ENCODE results near the gene ACAP3. TPM values are rescaled to one million over a fixed set of nuclear protein-coding genes. Genes with fewer than 3 reads are reported as not detected.

The ACAP3 gene
- total and polyA plus RNA-seq, 2 donors (not counting 3 experiments of a cell fraction or from before 2014, with no cell fraction given) = 27.8 to 39.0 TPM

DNA sequence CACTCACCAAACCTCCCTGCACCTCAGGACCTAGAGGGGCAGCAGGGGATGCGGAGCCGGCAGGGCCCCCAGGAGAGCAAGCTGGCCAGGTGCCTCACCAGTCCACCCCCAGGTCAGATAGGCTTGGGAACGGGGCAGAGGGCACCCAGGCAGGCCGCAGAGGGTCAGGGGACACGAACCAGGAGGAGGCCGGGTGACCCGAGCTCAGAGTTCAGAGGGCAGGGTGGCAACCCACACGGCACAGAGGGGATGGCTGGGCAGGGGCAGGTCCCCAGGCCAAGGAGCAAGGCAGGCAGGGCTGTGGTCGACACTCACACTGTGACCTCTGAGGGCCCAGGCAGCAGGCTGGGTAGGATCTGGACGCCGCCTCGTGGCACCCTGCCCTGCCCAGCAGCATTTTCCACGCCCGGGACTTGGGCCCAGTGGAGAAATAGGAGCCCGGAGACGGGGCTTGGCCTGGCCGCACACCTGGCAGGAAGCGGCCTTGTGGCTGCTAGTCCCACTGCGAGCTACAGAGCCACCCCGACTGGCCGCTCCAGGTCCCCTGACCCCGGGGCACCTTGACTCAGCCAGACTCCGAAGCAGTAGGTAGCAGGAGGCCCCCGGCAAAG, 36.2 kb upstream of the ACAP3 start:
- H2AFZ ChIP-seq (ENCODE audit: low read depth, low read length) = no peak overlapping the region
- H4K20me1 ChIP-seq (replicated peaks; ENCODE audit: control insufficient read depth, extremely low read depth, insufficient read depth, low read length) = no peaks in the 10 kb centered on the region
- FAIRE-seq (no peak), DNase-seq (ENCODE audit: low read depth, low spot score) (no peak)
- no peaks in the 10 kb centered on the region for H3K9me1 ChIP-seq (replicated peaks; ENCODE audit: control insufficient read depth, extremely low read depth, insufficient read depth, low read length)
- no peak overlapping the region for H3K27ac ChIP-seq (ENCODE audit: insufficient read depth, low read depth, low read length)
- H3K79me2 ChIP-seq (ENCODE audit: control insufficient read depth, insufficient read depth, low read length) = peaks cover 33% of the 10 kb centered on the region
- TF ChIP-seq FOS (IDR thresholded peaks at IDR 0.05; ENCODE audit: borderline replicate concordance, insufficient read depth, low read length) (no peak), EZH2 (IDR thresholded peaks at IDR 0.05; ENCODE audit: borderline replicate concordance, low read depth, low read length, severe bottlenecking) (no peak), GATA2 (IDR thresholded peaks at IDR 0.05; ENCODE audit: insufficient read depth, insufficient read length, low read depth, low read length) (no peak), JUN (IDR thresholded peaks at IDR 0.05; ENCODE audit: borderline replicate concordance, insufficient read depth, insufficient read length, low read depth) (no peak), POLR2AphosphoS5 (IDR thresholded peaks at IDR 0.05; ENCODE audit: insufficient read depth, low read depth, low read length) (no peak), MYC (IDR thresholded peaks at IDR 0.05; ENCODE audit: low read depth, low read length) (no peak), POLR2A (IDR thresholded peaks at IDR 0.05; ENCODE audit: low read depth, low read length) (no peak)
- TF ChIP-seq, protein P1, sequence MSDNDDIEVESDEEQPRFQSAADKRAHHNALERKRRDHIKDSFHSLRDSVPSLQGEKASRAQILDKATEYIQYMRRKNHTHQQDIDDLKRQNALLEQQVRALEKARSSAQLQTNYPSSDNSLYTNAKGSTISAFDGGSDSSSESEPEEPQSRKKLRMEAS (IDR thresholded peaks at IDR 0.05; ENCODE audit: insufficient read depth, insufficient read length) = no peak
- TF ChIP-seq, protein P2, sequence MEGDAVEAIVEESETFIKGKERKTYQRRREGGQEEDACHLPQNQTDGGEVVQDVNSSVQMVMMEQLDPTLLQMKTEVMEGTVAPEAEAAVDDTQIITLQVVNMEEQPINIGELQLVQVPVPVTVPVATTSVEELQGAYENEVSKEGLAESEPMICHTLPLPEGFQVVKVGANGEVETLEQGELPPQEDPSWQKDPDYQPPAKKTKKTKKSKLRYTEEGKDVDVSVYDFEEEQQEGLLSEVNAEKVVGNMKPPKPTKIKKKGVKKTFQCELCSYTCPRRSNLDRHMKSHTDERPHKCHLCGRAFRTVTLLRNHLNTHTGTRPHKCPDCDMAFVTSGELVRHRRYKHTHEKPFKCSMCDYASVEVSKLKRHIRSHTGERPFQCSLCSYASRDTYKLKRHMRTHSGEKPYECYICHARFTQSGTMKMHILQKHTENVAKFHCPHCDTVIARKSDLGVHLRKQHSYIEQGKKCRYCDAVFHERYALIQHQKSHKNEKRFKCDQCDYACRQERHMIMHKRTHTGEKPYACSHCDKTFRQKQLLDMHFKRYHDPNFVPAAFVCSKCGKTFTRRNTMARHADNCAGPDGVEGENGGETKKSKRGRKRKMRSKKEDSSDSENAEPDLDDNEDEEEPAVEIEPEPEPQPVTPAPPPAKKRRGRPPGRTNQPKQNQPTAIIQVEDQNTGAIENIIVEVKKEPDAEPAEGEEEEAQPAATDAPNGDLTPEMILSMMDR (IDR thresholded peaks at IDR 0.05; ENCODE audit: extremely low read depth in 1 of 2, insufficient read depth in 1 of 2, low read depth in 1 of 2, low read length in 2 of 2) = no peak
- ChIA-PET CTCF (no interaction called here), POLR2A (no interaction called here)
- H3K36me3 ChIP-seq (ENCODE audit: control insufficient read depth in 2 of 2, extremely low read depth in 1 of 2, insufficient read depth in 2 of 2, low read length in 2 of 2) = peaks cover 0 to 12% of the 10 kb centered on the region in 2 experiments
- no peak overlapping the region for H3K9ac ChIP-seq (replicated peaks; ENCODE audit: extremely low read depth, insufficient read depth, low read length)
- dilution Hi-C loops (cut with MboI; ENCODE audit: extremely low pct_ligation_motif_present, low sequenced_read_pairs) (no loop called here), intact Hi-C loops (cut with micrococcal nuclease) (no loop called here)
- H3K27me3 ChIP-seq (ENCODE audit: control insufficient read depth in 2 of 2, insufficient read depth in 2 of 2, low read length in 2 of 2) = no peaks in the 10 kb centered on the region
- H3K4me2 ChIP-seq (ENCODE audit: insufficient read depth, low read length) = no peak overlapping the region
- no peak overlapping the region for H3K4me3 ChIP-seq (replicated peaks in 1 of 3; ENCODE audit: insufficient read depth in 1 of 3, low read depth in 1 of 3, low read length in 3 of 3)
- H3K4me1 ChIP-seq (ENCODE audit: control insufficient read depth, extremely low read depth, insufficient read depth, low read length) = peaks cover 10% of the 10 kb centered on the region
- no TSS peak for BruUV-seq (replicated peaks)
- H3K9me3 ChIP-seq (replicated peaks; ENCODE audit: control insufficient read depth, insufficient read depth, low read length) = no peaks in the 10 kb centered on the region

Data from endothelial cell of umbilical vein (primary cell).